Suppressor macrophage treated with lipopolysaccharide for 4 hours (primary cell): ENCODE data around the gene TNRC18.
A peak's percentile ranks its signal among the peaks of the same experiment; 100 is the strongest.
"Not testable (repeated sequence)": the region's sequence is repeated elsewhere in the genome, so short reads cannot be mapped to it uniquely, and the experiment has no call there.

ENCODE experiments used
- DNase-seq: peaks from one replicate; pipeline ENCODE4 v3.0.0-alpha.2; 2020

TNRC18 gene

GRCh38 chr7:5370454-5371353 lies 52.9 kb downstream of the TNRC18 start:
- DNase-seq = no peak

- no peak for DNase-seq
Measured at GRCh38 chr7:5367661-5368060, 56.0 kb downstream of the TNRC18 start.

GRCh38 chr7:5365976-5366625 lies 57.5 kb downstream of the TNRC18 start:
- peak; percentile 78 for DNase-seq

GRCh38 chr7:5363729-5364128 lies 59.9 kb downstream of the TNRC18 start:
- DNase-seq = no peak

- no peak for DNase-seq
Measured at GRCh38 chr7:5362466-5362865, 61.2 kb downstream of the TNRC18 start.

- DNase-seq = no peak
Measured at GRCh38 chr7:5361446-5362127, 62.0 kb downstream of the TNRC18 start.

GRCh38 chr7:5360971-5361370 lies 62.7 kb downstream of the TNRC18 start:
- no peak for DNase-seq

GRCh38 chr7:5360451-5360850 lies 63.2 kb downstream of the TNRC18 start:
- no peak for DNase-seq

- DNase-seq = not testable (repeated sequence)
Measured at GRCh38 chr7:5360021-5360420, 63.6 kb downstream of the TNRC18 start.

GRCh38 chr7:5359344-5359743 lies 64.3 kb downstream of the TNRC18 start:
- DNase-seq = no peak

GRCh38 chr7:5357951-5358350 lies 65.7 kb downstream of the TNRC18 start:
- no peak for DNase-seq

- no peak for DNase-seq
Measured at GRCh38 chr7:5356751-5357119, 66.9 kb downstream of the TNRC18 start.

GRCh38 chr7:5354460-5355232 lies 69.0 kb downstream of the TNRC18 start:
- peak; percentile 43 for DNase-seq

- no peak for DNase-seq
Measured at GRCh38 chr7:5352440-5353010, 71.1 kb downstream of the TNRC18 start.

- DNase-seq = no peak
Measured at GRCh38 chr7:5351507-5352265, 71.9 kb downstream of the TNRC18 start.

GRCh38 chr7:5350600-5351385 lies 72.8 kb downstream of the TNRC18 start:
- DNase-seq = no peak

GRCh38 chr7:5350174-5350463 lies 73.5 kb downstream of the TNRC18 start:
- DNase-seq = no peak

GRCh38 chr7:5349437-5350173 lies 74.0 kb downstream of the TNRC18 start:
- DNase-seq = no peak

GRCh38 chr7:5349005-5349380 lies 74.6 kb downstream of the TNRC18 start:
- DNase-seq = no peak
